Naive thymus-derived CD4-positive, alpha-beta T cell (primary cell): ENCODE results near the gene FBXL5. TPM values are rescaled to one million over a fixed set of nuclear protein-coding genes. Genes with fewer than 3 reads are reported as not detected.

Experiments
- ATAC-seq: fragments of 150-1000 bp; cut with Tn5 transposase; 2 replicates; pipeline ENCODE4 v1.10.0; 2021; ENCODE audit warnings: mild to moderate bottlenecking, moderate library complexity
- CTCF ChIA-PET: fragments of 350-600 bp; sonication (Branson Sonifier 250); formaldehyde crosslinking; loops from one replicate; lab custom pipeline; 2021; ENCODE audit warnings: antibody characterized with exemption; lab: Charles Lee
- POLR2A ChIA-PET: fragments of 350-600 bp; sonication (Branson Sonifier 250); formaldehyde crosslinking; loops from one replicate; lab custom pipeline; 2021; ENCODE audit warnings: antibody characterized with exemption, inconsistent platforms; lab: Charles Lee
- DNase-seq, 9 donors: peaks; one replicate each; pipeline versions ENCODE4 v3.0.0 to v3.0.0-alpha.2; 2020 to 2022; ENCODE audit warnings: mixed read lengths in 1 of 9
- H3K27ac ChIP-seq: one replicate; pipeline ENCODE4 v1.7.0; 2013; ENCODE audit warnings: mild to moderate bottlenecking, low read depth, low read length, moderate library complexity
- H3K27me3 ChIP-seq, 2 donors: one replicate each; pipeline ENCODE4 v1.7.0; 2013; ENCODE audit warnings: low read length in 2 of 2, mild to moderate bottlenecking in 2 of 2, moderate library complexity in 2 of 2; ENCODE audit not compliant: control insufficient read depth in 2 of 2, insufficient read depth in 2 of 2
- H3K36me3 ChIP-seq, 3 experiments: 1 replicate in 2 of 3; 2 replicates in 1 of 3; pipeline ENCODE4 v1.7.0; 2013; ENCODE audit warnings: low read length in 3 of 3, mild to moderate bottlenecking in 3 of 3, moderate library complexity in 1 of 3; ENCODE audit not compliant: insufficient read depth in 3 of 3, control insufficient read depth in 2 of 3
- H3K4me1 ChIP-seq, 2 donors: one replicate each; pipeline ENCODE4 v1.7.0; 2013; ENCODE audit warnings: low read length in 2 of 2, mild to moderate bottlenecking in 2 of 2, moderate library complexity in 1 of 2; ENCODE audit not compliant: control insufficient read depth in 2 of 2, insufficient read depth in 2 of 2
- H3K4me3 ChIP-seq: 2 replicates; pipeline ENCODE4 v1.7.0; 2013; ENCODE audit warnings: mild to moderate bottlenecking, low read length
- H3K9me3 ChIP-seq, 3 experiments: 1 replicate in 2 of 3; 2 replicates in 1 of 3; pipeline ENCODE4 v1.7.0; 2013; ENCODE audit warnings: low read length in 3 of 3; ENCODE audit not compliant: control insufficient read depth in 2 of 3
- H3K27ac Mint-ChIP-seq, 9 donors: one replicate each; pipeline ENCODE4 v1.8.0; 2020 to 2022; ENCODE audit warnings: mixed read lengths in 9 of 9, mild to moderate bottlenecking in 8 of 9, moderate library complexity in 5 of 9, inconsistent platforms in 2 of 9
- H3K27me3 Mint-ChIP-seq, 5 donors: one replicate each; pipeline ENCODE4 v1.8.0; 2021 to 2022; ENCODE audit warnings: mixed read lengths in 5 of 5, mild to moderate bottlenecking in 1 of 5
- H3K36me3 Mint-ChIP-seq, 5 donors: one replicate each; pipeline ENCODE4 v1.8.0; 2020 to 2022; ENCODE audit warnings: mixed read lengths in 5 of 5, mild to moderate bottlenecking in 3 of 5, inconsistent platforms in 1 of 5
- H3K4me1 Mint-ChIP-seq, 7 donors: one replicate each; pipeline ENCODE4 v1.8.0; 2020 to 2022; ENCODE audit warnings: mixed read lengths in 7 of 7, mild to moderate bottlenecking in 3 of 7, inconsistent platforms in 1 of 7
- H3K4me3 Mint-ChIP-seq, 10 donors: one replicate each; pipeline ENCODE4 v1.8.0; 2020 to 2022; ENCODE audit warnings: mild to moderate bottlenecking in 10 of 10, mixed read lengths in 10 of 10, moderate library complexity in 6 of 10, inconsistent platforms in 2 of 10
- H3K9me3 Mint-ChIP-seq, 11 donors: one replicate each; pipeline ENCODE4 v1.8.0; 2020 to 2022; ENCODE audit warnings: mixed read lengths in 11 of 11, mild to moderate bottlenecking in 4 of 11, inconsistent platforms in 1 of 11, moderate library complexity in 1 of 11
- intact Hi-C, 2 donors: fragments of 100-400 bp; cut with micrococcal nuclease; formaldehyde crosslinking; loops; one replicate each; pipeline ENCODE4 v1.15.1; 2023
- polyA plus RNA-seq, 2 donors: library from polyadenylated mRNA; unstranded; fragments of 300-500 nt; fragmentation: Illumina TruSeq; gene quantifications; one replicate each; pipeline ENCODE4 v1.2.3, GENCODE V29; 2021
- total RNA-seq, 6 experiments: library from RNA in 5 of 6; stranded (reverse) in 5 of 6; gene quantifications; 1 replicate in 5 of 6; 2 replicates in 1 of 6; pipeline ENCODE4 v1.2.3 and lab custom pipeline; 2021 to 2026

FBXL5 gene
- total and polyA plus RNA-seq, 7 experiments from 2014 or later: 39.1 to 127 (median 61.6) TPM

- DNase-seq: no peak
- intact Hi-C loops: no loop called here
- no peak for ATAC-seq
- Histone ChIP-seq H3K4me1 (no peaks in the 10 kb centered on the region), H3K27ac (no peak overlapping the region), H3K9me3 (no peaks in the 10 kb centered on the region), H3K36me3 (no peaks in the 10 kb centered on the region), H3K4me3 (no peak overlapping the region), H3K27me3 (no peaks in the 10 kb centered on the region)
- POLR2A ChIA-PET: no interaction called here
- CTCF ChIA-PET: no interaction called here
- Mint-ChIP-seq H3K27ac (no peak overlapping the region), H3K4me1 (no peaks in the 10 kb centered on the region), H3K36me3 (peaks cover 0 to 19% (median 0%) of the 10 kb centered on the region in 5 donors), H3K4me3 (no peak overlapping the region), H3K9me3 (no peaks in the 10 kb centered on the region), H3K27me3 (no peaks in the 10 kb centered on the region)
These were observed 79.2 kb downstream of the FBXL5 start for GRCh38 chr4:15575966-15576365.

- Mint-ChIP-seq H3K27ac (peak overlapping the region in 1 of 9 donors; percentile 33), H3K27me3 (no peaks in the 10 kb centered on the region), H3K9me3 (peaks cover 0 to 2% (median 0%) of the 10 kb centered on the region in 11 donors), H3K36me3 (peaks cover 9 to 60% (median 37%) of the 10 kb centered on the region in 5 donors), H3K4me1 (no peaks in the 10 kb centered on the region), H3K4me3 (no peak overlapping the region)
- no peak for ATAC-seq
- POLR2A ChIA-PET: no interaction called here
- Histone ChIP-seq H3K36me3 (peaks cover 0 to 15% (median 0%) of the 10 kb centered on the region in 3 experiments), H3K9me3 (no peaks in the 10 kb centered on the region), H3K4me1 (no peaks in the 10 kb centered on the region), H3K27ac (no peak overlapping the region), H3K4me3 (no peak overlapping the region), H3K27me3 (no peaks in the 10 kb centered on the region)
- DNase-seq: no peak
- CTCF ChIA-PET: no interaction called here
- intact Hi-C loops: no loop called here
These were observed 85.4 kb downstream of the FBXL5 start for GRCh38 chr4:15569746-15570145.

GRCh38 chr4:15568821-15569220, 86.3 kb downstream of the FBXL5 start:
- H3K36me3 Mint-ChIP-seq: peaks cover 9 to 57% (median 42%) of the 10 kb centered on the region in 5 donors
- H3K4me1 Mint-ChIP-seq: no peaks in the 10 kb centered on the region
- CTCF ChIA-PET: no interaction called here
- DNase-seq (no peak), ATAC-seq (no peak)
- Histone ChIP-seq H3K36me3 (peaks cover 0 to 15% (median 0%) of the 10 kb centered on the region in 3 experiments), H3K27me3 (no peaks in the 10 kb centered on the region), H3K27ac (no peak overlapping the region), H3K9me3 (no peaks in the 10 kb centered on the region), H3K4me3 (no peak overlapping the region), H3K4me1 (no peaks in the 10 kb centered on the region)
- H3K4me3 Mint-ChIP-seq: no peak overlapping the region
- intact Hi-C loops: no loop called here
- H3K9me3 Mint-ChIP-seq: peaks cover 0 to 2% (median 0%) of the 10 kb centered on the region in 11 donors
- POLR2A ChIA-PET: no interaction called here
- no peak overlapping the region for H3K27ac Mint-ChIP-seq
- no peaks in the 10 kb centered on the region for H3K27me3 Mint-ChIP-seq

- ATAC-seq (no peak), DNase-seq (no peak)
- no peak overlapping the region for H3K4me3 ChIP-seq
- Mint-ChIP-seq H3K9me3 (peaks cover 0 to 2% (median 0%) of the 10 kb centered on the region in 11 donors), H3K36me3 (peaks cover 9 to 65% (median 46%) of the 10 kb centered on the region in 5 donors), H3K4me1 (peaks cover 0 to 3% (median 0%) of the 10 kb centered on the region in 7 donors), H3K27me3 (no peaks in the 10 kb centered on the region), H3K4me3 (no peak overlapping the region), H3K27ac (no peak overlapping the region)
- peaks cover 0 to 16% (median 0%) of the 10 kb centered on the region in 3 experiments for H3K36me3 ChIP-seq
- intact Hi-C loops: no loop called here
- H3K4me1 ChIP-seq: no peaks in the 10 kb centered on the region
- ChIA-PET CTCF (no interaction called here), POLR2A (no interaction called here)
- no peak overlapping the region for H3K27ac ChIP-seq
- H3K27me3 ChIP-seq: no peaks in the 10 kb centered on the region
- H3K9me3 ChIP-seq: no peaks in the 10 kb centered on the region
These were observed 91.3 kb downstream of the FBXL5 start for GRCh38 chr4:15563871-15564270.

GRCh38 chr4:15562623-15563022, 92.5 kb downstream of the FBXL5 start:
- no peaks in the 10 kb centered on the region for H3K4me1 ChIP-seq
- no peaks in the 10 kb centered on the region for H3K27me3 ChIP-seq
- no peak overlapping the region for H3K4me3 Mint-ChIP-seq
- H3K9me3 ChIP-seq: no peaks in the 10 kb centered on the region
- H3K36me3 ChIP-seq: peaks cover 0 to 12% (median 0%) of the 10 kb centered on the region in 3 experiments
- peaks cover 0 to 2% (median 0%) of the 10 kb centered on the region in 11 donors for H3K9me3 Mint-ChIP-seq
- H3K36me3 Mint-ChIP-seq: peaks cover 4 to 56% (median 36%) of the 10 kb centered on the region in 5 donors
- DNase-seq: no peak
- H3K4me1 Mint-ChIP-seq: peaks cover 0 to 3% (median 0%) of the 10 kb centered on the region in 7 donors
- CTCF ChIA-PET: no interaction called here
- H3K4me3 ChIP-seq: no peak overlapping the region
- H3K27ac Mint-ChIP-seq: peak overlapping the region in 1 of 9 donors; percentile 16
- intact Hi-C loops: no loop called here
- POLR2A ChIA-PET: no interaction called here
- H3K27ac ChIP-seq: no peak overlapping the region
- no peaks in the 10 kb centered on the region for H3K27me3 Mint-ChIP-seq
- ATAC-seq: no peak

GRCh38 chr4:15562114-15562513, 93.0 kb downstream of the FBXL5 start:
- Histone ChIP-seq H3K9me3 (no peaks in the 10 kb centered on the region), H3K4me3 (no peak overlapping the region), H3K27me3 (no peaks in the 10 kb centered on the region), H3K36me3 (peaks cover 0 to 8% (median 0%) of the 10 kb centered on the region in 3 experiments), H3K4me1 (no peaks in the 10 kb centered on the region), H3K27ac (no peak overlapping the region)
- no peak for DNase-seq
- no peak for ATAC-seq
- POLR2A ChIA-PET: no interaction called here
- H3K4me3 Mint-ChIP-seq: no peak overlapping the region
- peaks cover 4 to 52% (median 31%) of the 10 kb centered on the region in 5 donors for H3K36me3 Mint-ChIP-seq
- no peak overlapping the region for H3K27ac Mint-ChIP-seq
- CTCF ChIA-PET: no interaction called here
- H3K27me3 Mint-ChIP-seq: no peaks in the 10 kb centered on the region
- intact Hi-C loops: no loop called here
- peaks cover 0 to 2% (median 0%) of the 10 kb centered on the region in 11 donors for H3K9me3 Mint-ChIP-seq
- H3K4me1 Mint-ChIP-seq: peaks cover 0 to 3% (median 0%) of the 10 kb centered on the region in 7 donors

GRCh38 chr4:15558561-15558960, 96.6 kb downstream of the FBXL5 start:
- Mint-ChIP-seq H3K36me3 (peaks cover 0 to 40% (median 12%) of the 10 kb centered on the region in 5 donors), H3K4me3 (no peak overlapping the region), H3K9me3 (peaks cover 0 to 2% (median 0%) of the 10 kb centered on the region in 11 donors), H3K27ac (no peak overlapping the region), H3K27me3 (no peaks in the 10 kb centered on the region), H3K4me1 (peaks cover 0 to 9% (median 0%) of the 10 kb centered on the region in 7 donors)
- ChIA-PET CTCF (no interaction called here), POLR2A (no interaction called here)
- Histone ChIP-seq H3K9me3 (no peaks in the 10 kb centered on the region), H3K4me3 (no peak overlapping the region), H3K27me3 (no peaks in the 10 kb centered on the region), H3K27ac (no peak overlapping the region), H3K4me1 (no peaks in the 10 kb centered on the region), H3K36me3 (peaks cover 0 to 5% (median 0%) of the 10 kb centered on the region in 3 experiments)
- intact Hi-C loops: no loop called here
- no peak for ATAC-seq
- DNase-seq: no peak
